GM21529 (cell line): ENCODE data around the gene GNPTG.
A peak's percentile ranks its signal among the peaks of the same experiment; 100 is the strongest.

Experiments used
- ATAC-seq: cut with Tn5 transposase; IDR thresholded peaks from one replicate; pipeline ENCODE4 v1.9.1; 2021; ENCODE audit not compliant: unreplicated experiment

The GNPTG gene

DNA sequence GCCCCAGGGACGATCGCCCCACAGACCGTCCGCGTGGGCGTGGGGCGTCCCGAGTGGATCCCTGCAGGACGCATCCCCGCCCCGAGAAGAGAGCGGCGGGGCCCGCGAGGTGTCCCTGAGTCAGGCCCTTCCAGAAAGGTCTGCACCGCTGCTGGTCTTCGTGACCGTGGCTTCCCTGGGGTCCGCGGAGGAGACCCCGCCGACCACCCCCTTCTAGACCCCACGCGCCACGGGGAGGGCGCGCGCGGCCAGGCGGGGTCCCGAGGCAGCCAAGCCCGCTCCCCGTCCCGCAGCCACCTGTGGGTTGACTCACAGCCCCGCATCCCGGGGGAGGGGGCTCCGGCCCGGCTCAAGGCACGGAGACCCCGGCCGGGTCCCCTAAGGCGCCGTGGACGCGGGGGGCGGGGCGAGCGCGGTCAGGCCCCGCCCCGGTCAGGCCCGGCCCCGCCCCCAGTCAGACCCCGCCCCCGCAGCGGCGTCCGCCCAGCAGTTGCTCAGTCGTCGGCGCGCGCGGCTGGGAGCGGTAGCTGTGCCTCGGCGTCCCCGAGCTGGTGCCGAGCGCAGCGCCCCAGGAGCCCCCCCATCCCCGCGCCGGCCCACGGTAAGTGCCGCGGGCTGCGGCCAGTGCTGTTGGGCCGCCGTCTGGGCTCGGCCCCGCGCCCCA, 18.4 kb upstream of the GNPTG start, which contains the start of gene BAIAP3:
Gene BAIAP3, plus strand, starts transcription at position 497 of the 664 bp plus-strand sequence. CDS start 4,905 bp downstream, outside the sequence.
- ATAC-seq: no peak

DNA sequence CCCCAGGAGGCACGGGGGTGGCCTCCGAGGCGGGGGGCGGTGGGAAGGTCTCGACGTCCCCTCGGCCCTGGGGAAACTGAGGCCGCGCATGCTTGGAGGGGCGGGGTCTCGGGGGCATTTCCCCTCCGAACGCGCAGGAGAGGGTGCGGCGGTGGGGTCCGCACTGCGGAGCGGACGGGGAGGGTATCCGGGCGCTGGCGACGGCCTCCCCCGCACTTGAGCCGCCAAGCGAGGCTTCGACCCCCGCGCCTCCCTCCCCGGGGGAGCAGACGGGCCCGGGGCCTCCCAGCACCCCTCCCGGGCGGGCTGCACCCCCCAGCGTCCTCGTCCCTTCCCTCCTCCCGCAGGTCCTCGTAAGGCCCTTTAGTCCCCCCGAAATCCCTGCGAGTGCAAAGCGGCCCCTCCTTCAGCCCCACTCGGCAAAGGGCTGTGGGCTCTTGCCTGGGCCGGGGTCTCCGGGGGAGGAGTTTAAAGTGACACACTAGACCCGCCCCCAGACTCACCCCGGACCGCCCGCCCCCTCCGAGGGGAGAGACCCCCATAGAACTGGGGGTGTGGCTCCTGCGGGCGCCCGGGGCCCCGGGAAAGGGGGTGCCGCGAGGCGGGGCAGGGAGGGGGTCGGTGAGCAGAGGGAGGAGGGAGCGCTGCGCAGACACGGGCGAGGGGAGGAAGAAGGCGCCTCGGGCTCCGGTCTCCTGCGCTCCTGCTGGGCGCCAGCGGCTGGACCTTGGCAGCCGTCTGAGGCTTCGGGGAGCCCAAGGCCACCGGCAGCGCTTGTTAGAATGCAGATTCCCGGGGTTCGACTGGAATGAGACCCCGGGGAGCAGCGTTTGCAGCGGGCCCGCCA, 17.7 kb upstream of the GNPTG start:
- ATAC-seq: no peak

DNA sequence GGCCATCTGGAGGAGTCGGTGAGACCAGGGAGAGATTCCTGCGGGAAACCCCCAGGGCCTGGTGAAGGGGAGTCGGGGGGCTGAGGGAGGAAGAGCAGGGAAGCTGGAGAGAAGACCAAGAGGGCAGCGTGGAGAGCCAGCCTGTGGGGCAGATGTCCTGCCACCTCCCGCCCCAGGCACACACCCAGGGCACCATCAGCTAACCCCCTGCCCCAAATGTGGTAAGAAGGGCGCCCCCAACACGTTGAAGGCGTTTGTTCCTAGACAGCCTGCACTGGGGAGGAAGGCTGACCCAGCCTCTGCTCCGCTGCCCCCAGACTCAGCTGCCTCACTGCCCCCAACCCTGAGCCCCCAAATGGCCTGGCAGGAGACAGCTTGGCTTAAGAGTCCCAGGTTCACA, 17.0 kb upstream of the GNPTG start:
- no peak for ATAC-seq

DNA sequence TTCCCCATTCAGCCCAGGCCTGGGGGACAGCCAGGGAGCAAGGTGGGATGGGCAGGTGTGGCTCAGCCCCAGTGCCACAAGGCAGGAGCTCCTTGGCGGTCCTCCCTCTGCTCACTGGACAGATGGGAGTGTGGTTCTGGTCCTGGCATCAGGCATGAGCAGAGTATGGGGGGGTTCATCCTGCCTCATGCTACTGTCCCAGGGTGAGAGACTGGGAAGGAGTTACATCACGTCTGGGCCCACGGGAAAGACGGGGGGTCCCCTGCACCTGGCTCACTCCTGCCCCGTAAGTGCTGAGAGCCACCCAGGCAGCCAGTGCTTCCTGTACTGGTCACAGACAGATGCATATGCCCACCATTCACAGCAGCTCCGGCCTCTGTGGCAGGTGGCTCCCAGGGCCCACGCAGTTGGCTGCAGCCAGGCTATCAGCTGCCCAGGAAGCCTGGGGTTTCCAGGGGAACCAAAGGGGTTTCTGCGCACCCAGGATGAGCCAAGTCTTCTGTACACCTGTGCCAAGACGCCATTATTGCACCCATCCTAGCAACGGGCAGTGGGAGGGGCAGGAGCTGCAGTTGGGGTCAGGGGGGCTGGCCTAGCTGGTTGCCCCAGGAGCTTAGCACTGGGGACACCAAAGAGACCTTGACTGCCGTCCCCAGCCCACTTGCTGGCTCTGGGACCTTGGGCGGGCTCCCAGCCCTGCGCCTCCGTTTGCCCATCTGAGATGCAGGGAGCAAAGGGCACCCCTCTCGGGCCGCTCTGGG, 16.3 kb upstream of the GNPTG start:
- ATAC-seq: no peak

DNA sequence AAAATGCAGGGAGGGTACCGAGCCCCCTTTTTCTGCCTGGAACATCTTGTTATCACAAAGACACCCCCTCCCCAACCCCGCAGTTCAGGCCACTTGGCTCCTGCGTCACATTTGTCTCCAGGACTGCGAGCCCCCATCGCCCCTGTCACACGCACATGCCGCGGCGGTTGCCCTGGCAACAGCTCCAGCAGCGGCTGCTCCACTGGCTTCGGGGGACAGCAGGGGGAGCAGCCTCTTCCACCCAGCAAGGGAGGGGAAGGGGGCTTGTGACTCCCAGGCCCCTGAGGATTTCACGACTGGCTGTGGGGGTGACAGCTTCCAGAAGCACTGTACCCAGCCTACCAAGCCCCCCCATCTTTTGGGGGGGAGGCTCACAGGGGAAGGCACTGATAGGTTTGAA, 15.7 kb upstream of the GNPTG start:
- ATAC-seq: no peak

DNA sequence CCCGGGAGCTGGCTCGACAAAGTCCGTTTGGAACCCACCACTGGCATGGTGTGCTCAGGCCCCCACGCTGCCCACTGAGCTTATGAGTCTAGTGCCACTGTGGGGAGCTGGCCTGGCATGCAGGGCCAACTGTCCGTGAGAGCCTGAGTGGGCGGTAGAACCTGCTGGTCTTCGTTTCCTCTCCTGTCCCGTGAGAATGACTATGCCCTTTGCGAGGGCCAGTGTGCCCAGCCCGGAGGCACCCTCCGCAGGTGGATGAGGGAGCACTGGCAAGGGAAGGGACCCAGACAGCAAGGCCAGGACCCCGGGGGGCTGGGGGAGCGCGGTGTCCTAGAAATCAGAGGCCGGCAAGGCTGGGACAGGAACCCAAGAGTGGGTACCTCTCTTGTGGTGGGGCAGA, 15.1 kb upstream of the GNPTG start:
- ATAC-seq: no peak

DNA sequence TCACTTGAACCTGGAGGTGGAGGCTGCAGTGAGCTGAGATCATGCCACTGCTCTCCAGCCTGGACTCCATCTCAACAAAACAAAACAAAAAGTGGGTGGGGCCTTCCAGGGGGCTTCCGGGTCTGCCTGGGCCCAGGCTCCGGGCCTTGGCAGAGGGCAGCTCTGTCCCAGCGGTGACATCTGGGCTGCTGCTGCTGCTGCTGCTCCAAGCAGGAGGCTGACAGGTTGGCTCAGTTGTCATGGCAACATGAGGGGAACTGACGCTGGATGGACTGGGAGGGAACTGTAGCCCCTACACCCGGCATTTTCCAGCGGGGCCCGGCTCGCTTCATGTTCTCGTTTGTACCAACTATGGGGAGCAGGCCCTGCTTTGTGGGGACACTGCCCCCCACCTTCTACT, 14.2 kb upstream of the GNPTG start:
- ATAC-seq: no peak

DNA sequence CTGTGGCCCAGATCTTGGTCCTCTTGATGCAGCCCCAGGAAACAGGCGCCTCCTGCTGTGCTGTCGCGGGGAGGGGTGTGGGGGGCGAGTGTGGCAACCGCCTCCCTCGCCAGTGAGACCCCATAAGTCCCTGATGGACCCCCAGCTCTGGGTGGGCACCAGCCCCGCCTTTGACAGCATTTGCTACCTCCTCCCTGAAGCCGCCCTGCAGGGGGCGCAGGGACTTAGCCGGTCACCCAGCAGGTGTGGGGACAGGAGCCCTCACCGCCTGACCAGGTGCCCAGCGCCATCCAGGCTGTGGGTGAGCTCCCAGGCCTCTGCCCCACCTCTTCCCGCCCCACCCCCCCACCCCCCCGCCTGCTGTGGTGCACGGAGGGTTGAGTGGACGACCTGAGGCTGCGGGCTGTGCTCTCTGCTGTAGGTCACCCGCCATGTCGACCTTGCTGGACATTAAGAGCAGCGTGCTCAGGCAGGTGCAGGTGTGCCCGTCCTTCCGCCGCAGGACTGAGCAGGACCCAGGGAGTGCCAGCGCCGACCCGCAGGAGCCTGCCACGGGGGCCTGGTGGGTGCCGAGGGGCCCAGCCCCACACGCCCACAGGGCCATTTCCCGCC, 13.5 kb upstream of the GNPTG start:
- no peak for ATAC-seq

DNA sequence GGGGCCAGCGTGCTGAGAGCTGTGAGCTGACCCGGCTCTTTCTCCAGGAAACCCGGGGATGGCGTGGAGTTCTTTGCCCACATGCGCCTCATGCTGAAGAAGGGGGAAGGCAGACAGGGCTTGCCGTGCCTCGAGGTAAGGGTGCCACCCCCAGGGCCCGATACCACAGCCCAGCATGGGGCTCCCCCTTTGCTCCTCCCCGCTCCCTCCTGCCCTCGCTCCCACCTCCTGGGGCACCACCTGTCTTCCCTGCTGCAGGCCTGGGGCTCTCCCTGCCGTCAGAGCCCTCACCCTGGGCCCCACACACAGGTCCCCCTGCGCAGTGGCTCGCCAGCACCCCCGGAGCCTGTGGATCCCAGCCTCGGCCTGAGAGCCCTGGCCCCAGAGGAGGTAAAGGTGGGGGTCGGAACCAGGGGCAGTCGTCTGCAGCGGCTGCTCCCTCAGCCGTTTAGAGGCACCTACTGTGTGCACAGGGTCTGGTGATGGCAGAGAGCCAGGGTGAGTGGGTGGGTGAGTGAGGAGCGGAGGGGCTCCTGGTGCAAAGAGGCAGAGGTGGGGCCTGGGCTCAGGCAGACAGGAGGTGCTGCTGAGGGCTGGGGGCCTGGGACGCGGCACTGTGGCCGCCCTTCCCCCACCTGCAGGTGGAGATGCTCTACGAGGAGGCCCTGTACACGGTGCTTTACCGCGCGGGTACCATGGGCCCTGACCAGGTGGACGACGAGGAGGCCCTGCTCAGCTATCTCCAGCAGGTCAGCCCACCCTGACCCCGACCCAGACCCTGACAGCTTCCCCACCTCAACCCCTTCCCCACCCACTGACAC, 12.7 kb upstream of the GNPTG start:
- no peak for ATAC-seq

DNA sequence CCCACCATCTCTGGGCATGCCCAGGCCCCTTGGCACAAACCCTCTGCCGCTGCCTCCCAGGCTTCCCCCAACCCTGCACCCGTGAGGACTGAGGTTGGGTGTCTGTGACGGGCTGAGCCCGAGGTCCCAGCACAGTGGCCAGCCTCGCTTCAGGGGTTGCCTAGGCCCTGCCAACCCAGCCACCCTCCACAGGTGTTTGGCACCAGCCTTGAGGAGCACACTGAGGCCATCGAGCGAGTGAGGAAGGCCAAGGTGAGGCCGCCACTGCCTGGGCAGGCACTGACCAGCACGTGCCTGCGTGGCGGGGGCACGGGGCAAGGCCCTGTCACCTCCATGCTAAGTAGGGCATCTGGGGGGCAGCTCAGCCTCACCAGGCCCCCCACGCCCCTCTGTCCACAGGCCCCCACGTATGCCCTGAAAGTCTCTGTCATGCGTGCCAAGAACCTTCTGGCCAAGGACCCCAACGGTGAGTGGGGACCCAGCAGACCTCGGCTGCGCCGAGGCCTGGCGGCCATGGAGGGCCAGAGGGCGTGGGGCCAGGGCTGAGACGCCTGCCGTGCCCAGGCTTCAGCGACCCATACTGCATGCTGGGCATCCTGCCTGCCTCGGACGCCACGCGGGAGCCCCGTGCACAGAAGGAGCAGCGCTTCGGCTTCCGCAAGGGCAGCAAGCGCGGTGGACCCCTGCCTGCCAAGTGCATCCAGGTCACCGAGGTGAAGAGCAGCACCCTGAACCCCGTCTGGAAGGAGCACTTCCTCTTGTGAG, 10.8 kb upstream of the GNPTG start:
- no peak for ATAC-seq

DNA sequence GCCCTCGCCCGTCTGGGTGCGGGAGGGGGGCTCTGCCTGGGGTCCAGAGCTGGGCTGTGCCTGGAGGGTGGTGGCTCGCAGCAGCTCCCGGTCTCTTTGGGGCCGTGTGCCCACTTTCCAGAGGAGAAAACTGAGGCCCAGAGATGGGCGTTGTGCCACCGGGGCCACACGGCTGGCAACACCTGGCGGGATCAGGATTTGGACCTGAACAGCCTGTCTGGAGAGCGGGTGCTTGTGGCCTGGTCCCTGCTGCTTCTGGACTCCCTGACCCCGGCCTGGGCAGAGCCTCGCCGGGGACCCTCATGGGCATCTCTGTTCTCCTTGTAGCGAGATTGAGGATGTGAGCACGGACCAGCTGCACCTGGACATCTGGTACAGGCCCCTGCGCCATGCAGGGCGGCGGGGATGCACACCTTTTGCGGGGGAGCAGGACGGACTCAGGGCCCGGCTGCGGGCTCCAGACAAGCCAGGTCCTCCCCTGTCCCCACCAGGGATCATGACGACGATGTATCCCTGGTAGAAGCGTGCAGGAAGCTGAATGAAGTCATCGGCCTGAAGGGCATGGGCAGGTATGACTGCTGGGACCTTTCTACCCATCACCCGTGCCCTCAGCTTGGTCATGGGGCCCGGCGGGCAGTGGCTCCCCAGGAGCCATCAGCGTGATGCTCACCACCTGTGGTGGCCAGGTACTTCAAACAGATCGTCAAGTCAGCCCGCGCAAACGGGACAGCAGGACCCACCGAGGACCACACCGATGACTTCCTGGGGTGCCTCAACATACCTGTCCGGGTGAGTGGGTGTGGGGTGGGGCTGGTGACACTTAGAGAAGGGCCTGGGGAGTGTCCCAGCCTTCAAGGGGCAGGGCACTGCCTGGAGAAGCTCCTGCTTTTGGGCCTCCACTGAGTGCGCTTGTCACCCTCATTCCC, 10.0 kb upstream of the GNPTG start:
- no peak for ATAC-seq

DNA sequence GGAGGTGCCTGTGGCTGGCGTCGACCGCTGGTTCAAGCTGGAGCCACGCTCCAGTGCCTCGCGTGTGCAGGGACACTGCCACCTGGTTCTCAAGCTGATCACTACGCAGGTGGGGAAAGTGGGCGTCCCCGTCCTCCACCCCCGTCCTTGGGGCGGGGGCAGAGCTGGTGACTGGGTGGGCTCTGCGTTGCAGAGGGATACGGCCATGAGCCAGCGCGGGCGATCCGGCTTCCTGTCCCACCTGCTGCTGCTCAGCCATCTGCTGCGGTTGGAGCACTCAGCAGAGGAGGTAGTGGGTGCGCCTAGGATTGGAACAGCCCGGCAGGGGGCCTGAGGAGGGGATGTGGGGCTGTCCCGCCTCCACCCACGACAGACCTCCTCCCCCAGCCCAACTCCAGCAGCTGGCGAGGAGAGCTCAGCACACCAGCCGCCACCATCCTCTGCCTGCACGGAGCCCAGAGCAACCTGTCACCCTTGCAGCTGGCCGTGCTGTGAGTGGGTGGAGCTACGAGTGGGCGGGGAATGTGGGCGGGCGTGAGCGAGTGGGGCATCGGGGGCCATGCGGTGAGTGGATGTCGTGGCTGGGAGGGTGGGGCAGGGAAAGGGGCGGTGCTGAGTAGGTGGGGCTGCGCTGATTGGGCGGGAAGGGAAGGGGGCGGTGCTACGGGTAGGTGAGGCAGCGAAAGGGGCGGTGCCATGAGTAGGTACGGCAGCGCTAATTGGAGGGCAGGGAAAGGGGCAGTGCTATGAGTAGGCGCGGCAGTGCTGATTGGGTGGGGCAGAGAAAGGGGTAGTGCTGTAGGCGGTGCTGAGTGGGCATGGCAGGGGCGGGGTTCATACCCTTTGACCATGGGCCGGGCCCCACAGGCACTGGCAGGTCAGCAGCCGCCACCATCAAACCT, 9.0 kb upstream of the GNPTG start:
- ATAC-seq: peak; percentile 81

DNA sequence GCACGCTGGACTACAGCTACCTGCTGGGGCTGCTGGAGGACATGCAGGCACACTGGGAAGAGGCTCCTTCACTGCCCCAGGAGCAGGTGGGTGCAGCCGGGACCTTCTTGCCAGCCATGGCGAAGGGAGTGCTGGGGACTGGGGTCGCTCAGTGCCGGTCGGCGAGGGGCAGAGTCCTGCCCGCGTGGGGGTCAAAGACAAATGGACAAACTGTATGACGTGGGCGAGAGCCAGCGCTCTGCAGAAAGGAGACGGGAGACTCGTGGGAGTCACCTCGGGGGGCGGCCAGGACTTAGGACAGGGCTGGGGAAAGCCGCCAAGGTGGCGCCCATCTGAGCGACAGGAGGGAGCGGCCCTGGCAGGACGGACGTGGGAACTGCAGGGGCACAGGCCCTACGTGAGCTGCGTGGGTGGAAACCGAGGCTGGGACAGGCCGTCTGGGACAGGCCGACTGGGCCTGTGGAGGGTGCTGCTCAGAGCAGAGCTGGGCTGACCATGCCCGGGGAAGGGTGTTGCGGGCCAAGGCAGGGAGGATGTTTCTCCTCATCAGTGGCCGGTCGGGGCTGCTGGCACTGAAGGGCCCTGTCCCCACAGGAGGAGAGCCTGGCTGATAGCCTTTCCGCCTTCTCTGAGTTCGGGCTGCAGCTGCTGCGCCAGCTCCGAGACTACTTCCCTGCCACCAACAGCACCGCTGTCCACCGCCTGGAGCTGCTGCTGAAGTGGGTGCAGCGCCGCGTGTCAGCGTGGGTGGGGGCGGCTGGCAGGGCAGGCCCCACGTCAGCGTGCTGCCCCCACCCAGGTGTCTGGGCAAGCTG, 8.1 kb upstream of the GNPTG start:
- ATAC-seq: no peak

DNA sequence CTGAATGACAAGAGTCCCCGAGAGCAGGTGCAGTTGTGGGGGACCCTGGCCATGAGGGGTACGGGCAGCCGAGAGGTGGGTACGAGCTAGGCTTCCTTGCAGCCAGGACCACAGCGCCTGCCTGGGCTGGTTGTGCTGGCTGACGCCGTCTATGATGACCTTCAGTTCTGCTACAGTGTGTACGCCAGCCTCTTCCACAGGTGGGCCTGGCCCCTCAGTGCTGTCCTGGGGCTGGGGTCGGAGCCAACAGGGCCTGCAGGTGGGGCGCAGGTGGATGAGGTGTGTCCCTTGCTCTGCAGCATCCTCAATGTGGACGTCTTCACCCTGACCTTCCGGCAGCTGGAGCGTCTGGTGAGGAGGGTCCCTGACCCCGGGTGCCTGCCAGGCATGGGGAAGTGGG, 7.2 kb upstream of the GNPTG start:
- ATAC-seq: no peak

DNA sequence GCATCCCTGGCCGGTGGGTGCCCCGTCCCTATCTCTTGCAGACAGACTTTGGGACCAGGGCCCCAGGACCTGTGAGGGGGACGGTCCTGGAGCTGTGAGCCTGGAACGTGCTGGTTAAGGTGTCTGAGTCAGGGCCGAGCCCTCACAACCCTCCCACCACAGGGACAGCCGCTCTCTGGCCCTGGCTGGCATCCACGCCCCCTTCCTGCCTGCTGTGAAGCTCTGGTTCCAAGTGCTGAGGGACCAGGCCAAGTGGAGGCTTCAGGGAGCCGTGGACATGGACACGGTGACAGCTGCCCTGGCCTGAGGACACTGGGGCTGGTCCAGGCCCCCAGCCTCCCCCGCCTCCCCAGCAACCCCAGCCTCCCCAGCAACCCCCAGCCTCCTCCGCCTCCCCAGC, 6.6 kb upstream of the GNPTG start:
- no peak for ATAC-seq

DNA sequence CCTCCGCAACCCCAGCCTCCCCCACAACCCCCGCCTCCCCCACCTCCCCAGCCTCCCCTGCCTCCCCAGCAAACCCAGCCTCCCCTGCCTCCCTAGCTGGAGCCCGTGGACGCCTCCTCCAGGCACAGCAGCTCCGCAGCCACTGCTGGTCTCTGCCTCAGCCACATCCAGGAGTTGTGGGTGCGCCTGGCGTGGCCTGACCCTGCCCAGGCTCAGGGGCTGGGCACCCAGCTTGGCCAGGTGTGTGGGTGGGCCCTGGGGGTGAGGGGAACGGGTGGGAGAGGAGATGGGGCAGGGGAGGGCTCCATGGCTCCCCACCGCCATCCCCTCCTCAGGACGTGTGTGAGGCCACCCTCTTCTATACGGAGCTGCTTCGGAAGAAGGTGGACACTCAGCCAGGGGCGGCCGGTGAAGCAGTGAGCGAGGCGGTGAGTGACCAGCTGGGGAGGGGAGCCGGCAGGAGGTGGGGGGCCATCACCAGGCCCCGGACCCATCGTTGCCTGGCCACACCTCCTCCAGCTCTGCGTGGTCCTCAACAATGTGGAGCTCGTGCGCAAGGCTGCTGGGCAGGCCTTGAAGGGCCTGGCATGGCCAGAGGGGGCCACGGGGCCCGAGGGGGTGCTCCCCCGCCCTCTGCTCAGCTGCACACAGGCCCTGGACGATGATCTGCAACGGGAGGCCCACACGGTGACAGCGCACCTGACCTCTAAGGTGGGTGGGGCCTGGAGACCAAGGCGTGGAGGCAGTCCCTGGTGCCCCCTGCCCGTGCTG, 5.9 kb upstream of the GNPTG start:
- ATAC-seq: no peak
